ENCODE data around the gene EHMT1. TPM values are rescaled to one million over a fixed set of nuclear protein-coding genes. Genes with fewer than 3 reads are reported as not detected.

EHMT1 gene
- total and polyA plus RNA-seq, 2 of the 13 experiments (the other 11 are each of a cell fraction or from before 2014, with no cell fraction given) = 23.0 to 27.1 TPM

DNA sequence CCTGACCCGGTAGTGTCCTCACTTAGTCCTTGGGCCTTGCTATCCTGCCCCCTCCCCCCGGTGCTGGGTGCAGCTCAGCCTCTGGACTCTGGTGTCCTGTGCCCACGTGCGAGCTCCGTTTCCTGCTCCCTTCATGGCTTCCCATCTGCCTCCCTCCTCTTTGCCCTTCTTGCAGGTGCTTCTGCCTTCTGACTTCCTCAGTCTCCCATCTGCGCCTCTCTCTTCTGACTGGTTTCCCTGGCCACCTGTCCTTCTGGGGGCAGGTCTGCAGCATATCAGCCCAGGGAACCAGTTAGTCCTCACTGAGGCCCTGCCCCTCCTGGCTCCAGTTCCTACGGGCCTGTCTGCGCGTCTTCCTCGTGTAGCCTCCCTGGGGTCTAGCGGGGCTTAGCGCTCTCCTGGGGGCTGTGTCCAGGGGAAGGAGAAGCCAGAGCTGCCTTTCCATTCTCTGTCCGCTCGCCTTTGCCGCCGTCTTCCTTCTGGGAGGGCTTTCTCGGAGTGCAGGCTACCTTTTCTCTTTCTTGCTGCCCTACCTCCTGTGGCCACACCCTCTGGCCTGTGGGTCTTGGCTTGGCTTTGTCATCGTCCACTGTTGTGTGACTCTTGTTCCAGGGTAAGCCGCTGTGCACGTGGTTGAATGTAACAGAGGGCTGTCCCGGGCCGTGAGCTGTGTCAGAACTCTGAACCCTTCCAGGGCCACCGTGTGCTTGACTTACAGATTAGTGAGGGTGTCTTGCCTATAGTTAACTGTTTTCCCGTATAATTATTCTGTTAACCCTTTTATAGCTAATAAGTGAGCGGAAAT lies 51.8 kb downstream of the EHMT1 start (continued):
- TF ChIP-seq, protein P1, sequence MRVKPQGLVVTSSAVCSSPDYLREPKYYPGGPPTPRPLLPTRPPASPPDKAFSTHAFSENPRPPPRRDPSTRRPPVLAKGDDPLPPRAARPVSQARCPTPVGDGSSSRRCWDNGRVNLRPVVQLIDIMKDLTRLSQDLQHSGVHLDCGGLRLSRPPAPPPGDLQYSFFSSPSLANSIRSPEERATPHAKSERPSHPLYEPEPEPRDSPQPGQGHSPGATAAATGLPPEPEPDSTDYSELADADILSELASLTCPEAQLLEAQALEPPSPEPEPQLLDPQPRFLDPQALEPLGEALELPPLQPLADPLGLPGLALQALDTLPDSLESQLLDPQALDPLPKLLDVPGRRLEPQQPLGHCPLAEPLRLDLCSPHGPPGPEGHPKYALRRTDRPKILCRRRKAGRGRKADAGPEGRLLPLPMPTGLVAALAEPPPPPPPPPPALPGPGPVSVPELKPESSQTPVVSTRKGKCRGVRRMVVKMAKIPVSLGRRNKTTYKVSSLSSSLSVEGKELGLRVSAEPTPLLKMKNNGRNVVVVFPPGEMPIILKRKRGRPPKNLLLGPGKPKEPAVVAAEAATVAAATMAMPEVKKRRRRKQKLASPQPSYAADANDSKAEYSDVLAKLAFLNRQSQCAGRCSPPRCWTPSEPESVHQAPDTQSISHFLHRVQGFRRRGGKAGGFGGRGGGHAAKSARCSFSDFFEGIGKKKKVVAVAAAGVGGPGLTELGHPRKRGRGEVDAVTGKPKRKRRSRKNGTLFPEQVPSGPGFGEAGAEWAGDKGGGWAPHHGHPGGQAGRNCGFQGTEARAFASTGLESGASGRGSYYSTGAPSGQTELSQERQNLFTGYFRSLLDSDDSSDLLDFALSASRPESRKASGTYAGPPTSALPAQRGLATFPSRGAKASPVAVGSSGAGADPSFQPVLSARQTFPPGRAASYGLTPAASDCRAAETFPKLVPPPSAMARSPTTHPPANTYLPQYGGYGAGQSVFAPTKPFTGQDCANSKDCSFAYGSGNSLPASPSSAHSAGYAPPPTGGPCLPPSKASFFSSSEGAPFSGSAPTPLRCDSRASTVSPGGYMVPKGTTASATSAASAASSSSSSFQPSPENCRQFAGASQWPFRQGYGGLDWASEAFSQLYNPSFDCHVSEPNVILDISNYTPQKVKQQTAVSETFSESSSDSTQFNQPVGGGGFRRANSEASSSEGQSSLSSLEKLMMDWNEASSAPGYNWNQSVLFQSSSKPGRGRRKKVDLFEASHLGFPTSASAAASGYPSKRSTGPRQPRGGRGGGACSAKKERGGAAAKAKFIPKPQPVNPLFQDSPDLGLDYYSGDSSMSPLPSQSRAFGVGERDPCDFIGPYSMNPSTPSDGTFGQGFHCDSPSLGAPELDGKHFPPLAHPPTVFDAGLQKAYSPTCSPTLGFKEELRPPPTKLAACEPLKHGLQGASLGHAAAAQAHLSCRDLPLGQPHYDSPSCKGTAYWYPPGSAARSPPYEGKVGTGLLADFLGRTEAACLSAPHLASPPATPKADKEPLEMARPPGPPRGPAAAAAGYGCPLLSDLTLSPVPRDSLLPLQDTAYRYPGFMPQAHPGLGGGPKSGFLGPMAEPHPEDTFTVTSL (CRISPR knock-in tag; IDR thresholded peaks at IDR 0.05; ENCODE audit: borderline replicate concordance) = no peak
- TF ChIP-seq DNMT1 (CRISPR knock-in tag; IDR thresholded peaks at IDR 0.05) (peak; percentile 54; the same call in 1 of the 2 replicates), ZBTB3 (CRISPR knock-in tag; IDR thresholded peaks at IDR 0.05; ENCODE audit: borderline replicate concordance, low read depth) (0 out of 2 replicates have a peak, but pooled peaks have one; percentile 35), ZNF788 (CRISPR knock-in tag; IDR thresholded peaks at IDR 0.05; ENCODE audit: borderline replicate concordance) (peak; percentile 77; the same call in 1 of the 2 replicates), CAMTA2 (CRISPR knock-in tag; IDR thresholded peaks at IDR 0.05; ENCODE audit: borderline replicate concordance) (no peak), PPARG (CRISPR knock-in tag; conservative IDR thresholded peaks at IDR 0.05) (peak; percentile 35; the same call in 1 of the 2 replicates), ZSCAN22 (CRISPR knock-in tag; IDR thresholded peaks at IDR 0.05) (peak; percentile 96), SRSF9 (IDR thresholded peaks at IDR 0.05; ENCODE audit: borderline replicate concordance, insufficient read depth, low read depth, low read length, poor library complexity, severe bottlenecking) (no peak), PHF20 (CRISPR knock-in tag; IDR thresholded peaks at IDR 0.05) (no peak), ZNF556 (CRISPR knock-in tag; IDR thresholded peaks at IDR 0.05; ENCODE audit: borderline replicate concordance) (peak; percentile 66; the same call in 1 of the 2 replicates), ZNF713 (CRISPR knock-in tag; IDR thresholded peaks at IDR 0.05) (no peak), ZNF670 (CRISPR knock-in tag; IDR thresholded peaks at IDR 0.05; ENCODE audit: borderline replicate concordance) (no peak)
- TF ChIP-seq, protein P2, sequence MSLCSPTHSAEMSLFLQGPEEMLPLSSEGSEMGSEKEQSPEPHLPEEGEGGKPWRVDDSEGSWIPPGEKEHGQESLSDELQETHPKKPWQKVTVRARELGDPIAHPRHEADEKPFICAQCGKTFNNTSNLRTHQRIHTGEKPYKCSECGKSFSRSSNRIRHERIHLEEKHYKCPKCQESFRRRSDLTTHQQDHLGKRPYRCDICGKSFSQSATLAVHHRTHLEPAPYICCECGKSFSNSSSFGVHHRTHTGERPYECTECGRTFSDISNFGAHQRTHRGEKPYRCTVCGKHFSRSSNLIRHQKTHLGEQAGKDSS (CRISPR knock-in tag; IDR thresholded peaks at IDR 0.05; ENCODE audit: borderline replicate concordance, low read depth) = peak; percentile 36; the same call in 1 of the 2 replicates
- TF ChIP-seq, protein P3, sequence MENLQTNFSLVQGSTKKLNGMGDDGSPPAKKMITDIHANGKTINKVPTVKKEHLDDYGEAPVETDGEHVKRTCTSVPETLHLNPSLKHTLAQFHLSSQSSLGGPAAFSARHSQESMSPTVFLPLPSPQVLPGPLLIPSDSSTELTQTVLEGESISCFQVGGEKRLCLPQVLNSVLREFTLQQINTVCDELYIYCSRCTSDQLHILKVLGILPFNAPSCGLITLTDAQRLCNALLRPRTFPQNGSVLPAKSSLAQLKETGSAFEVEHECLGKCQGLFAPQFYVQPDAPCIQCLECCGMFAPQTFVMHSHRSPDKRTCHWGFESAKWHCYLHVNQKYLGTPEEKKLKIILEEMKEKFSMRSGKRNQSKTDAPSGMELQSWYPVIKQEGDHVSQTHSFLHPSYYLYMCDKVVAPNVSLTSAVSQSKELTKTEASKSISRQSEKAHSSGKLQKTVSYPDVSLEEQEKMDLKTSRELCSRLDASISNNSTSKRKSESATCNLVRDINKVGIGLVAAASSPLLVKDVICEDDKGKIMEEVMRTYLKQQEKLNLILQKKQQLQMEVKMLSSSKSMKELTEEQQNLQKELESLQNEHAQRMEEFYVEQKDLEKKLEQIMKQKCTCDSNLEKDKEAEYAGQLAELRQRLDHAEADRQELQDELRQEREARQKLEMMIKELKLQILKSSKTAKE (CRISPR knock-in tag; IDR thresholded peaks at IDR 0.05; ENCODE audit: borderline replicate concordance) = peak; percentile 40; the same call in 1 of the 2 replicates
- TF ChIP-seq, protein P4, sequence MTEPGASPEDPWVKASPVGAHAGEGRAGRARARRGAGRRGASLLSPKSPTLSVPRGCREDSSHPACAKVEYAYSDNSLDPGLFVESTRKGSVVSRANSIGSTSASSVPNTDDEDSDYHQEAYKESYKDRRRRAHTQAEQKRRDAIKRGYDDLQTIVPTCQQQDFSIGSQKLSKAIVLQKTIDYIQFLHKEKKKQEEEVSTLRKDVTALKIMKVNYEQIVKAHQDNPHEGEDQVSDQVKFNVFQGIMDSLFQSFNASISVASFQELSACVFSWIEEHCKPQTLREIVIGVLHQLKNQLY (CRISPR knock-in tag; IDR thresholded peaks at IDR 0.05) = peak; percentile 96
- TF ChIP-seq, protein P5, sequence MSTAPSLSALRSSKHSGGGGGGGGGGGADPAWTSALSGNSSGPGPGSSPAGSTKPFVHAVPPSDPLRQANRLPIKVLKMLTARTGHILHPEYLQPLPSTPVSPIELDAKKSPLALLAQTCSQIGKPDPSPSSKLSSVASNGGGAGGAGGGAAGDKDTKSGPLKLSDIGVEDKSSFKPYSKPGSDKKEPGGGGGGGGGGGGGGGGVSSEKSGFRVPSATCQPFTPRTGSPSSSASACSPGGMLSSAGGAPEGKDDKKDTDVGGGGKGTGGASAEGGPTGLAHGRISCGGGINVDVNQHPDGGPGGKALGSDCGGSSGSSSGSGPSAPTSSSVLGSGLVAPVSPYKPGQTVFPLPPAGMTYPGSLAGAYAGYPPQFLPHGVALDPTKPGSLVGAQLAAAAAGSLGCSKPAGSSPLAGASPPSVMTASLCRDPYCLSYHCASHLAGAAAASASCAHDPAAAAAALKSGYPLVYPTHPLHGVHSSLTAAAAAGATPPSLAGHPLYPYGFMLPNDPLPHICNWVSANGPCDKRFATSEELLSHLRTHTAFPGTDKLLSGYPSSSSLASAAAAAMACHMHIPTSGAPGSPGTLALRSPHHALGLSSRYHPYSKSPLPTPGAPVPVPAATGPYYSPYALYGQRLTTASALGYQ (CRISPR knock-in tag; IDR thresholded peaks at IDR 0.05) = no peak

Data from HepG2 (cell line).